Right atrium auricular region (tissue), 2 donors: ENCODE measurements around the gene ATP1B2. TPM values are rescaled to one million over a fixed set of nuclear protein-coding genes. Genes with fewer than 3 reads are reported as not detected.

Experiments
- DNase-seq: peaks from one replicate; pipeline ENCODE4 v3.0.0-alpha.2; 2019; ENCODE audit warnings: low spot score
- H3K27ac ChIP-seq, 2 donors: fragments of 200-600 bp; sonication (generic); 1 replicate in 1 of 2; 2 replicates in 1 of 2; pipeline ENCODE4 v1.5.1; 2016 to 2019
- H3K27me3 ChIP-seq, 2 donors: fragments of 200-600 bp; sonication (generic); one replicate each; pipeline versions ENCODE4 v1.5.1 to v1.6.0; 2017 to 2019
- H3K36me3 ChIP-seq: fragments of 200-600 bp; sonication (generic); one replicate; pipeline ENCODE4 v1.5.1; 2016
- H3K4me1 ChIP-seq, 2 donors: fragments of 200-600 bp; sonication (generic); one replicate each; pipeline versions ENCODE4 v1.5.1 to v1.6.0; 2017 to 2019
- H3K4me3 ChIP-seq, 2 donors: fragments of 200-600 bp; sonication (generic); 1 replicate in 1 of 2; 2 replicates in 1 of 2; pipeline ENCODE4 v1.5.1; 2017 to 2019; ENCODE audit warnings: mild to moderate bottlenecking in 1 of 2, moderate library complexity in 1 of 2
- H3K9me3 ChIP-seq, 2 donors: fragments of 200-600 bp; sonication (generic); one replicate each; pipeline ENCODE4 v1.5.1; 2019
- total RNA-seq, 2 donors: library from RNA; depleted of rRNA; stranded (reverse); fragments of >200 nt; gene quantifications; one replicate each; pipeline ENCODE4 v1.1.0, GENCODE V29; 2016
- TF ChIP-seq, protein P1 (sequence below), 2 donors: fragments of 200-600 bp; sonication (generic); IDR thresholded peaks; one replicate each; pipeline ENCODE4 v1.5.1; 2019; ENCODE audit warnings: antibody characterized with exemption in 2 of 2

The ATP1B2 gene
- total RNA-seq, 2 donors from 2014 or later, result 1.2 to 2.2 TPM

DNA sequence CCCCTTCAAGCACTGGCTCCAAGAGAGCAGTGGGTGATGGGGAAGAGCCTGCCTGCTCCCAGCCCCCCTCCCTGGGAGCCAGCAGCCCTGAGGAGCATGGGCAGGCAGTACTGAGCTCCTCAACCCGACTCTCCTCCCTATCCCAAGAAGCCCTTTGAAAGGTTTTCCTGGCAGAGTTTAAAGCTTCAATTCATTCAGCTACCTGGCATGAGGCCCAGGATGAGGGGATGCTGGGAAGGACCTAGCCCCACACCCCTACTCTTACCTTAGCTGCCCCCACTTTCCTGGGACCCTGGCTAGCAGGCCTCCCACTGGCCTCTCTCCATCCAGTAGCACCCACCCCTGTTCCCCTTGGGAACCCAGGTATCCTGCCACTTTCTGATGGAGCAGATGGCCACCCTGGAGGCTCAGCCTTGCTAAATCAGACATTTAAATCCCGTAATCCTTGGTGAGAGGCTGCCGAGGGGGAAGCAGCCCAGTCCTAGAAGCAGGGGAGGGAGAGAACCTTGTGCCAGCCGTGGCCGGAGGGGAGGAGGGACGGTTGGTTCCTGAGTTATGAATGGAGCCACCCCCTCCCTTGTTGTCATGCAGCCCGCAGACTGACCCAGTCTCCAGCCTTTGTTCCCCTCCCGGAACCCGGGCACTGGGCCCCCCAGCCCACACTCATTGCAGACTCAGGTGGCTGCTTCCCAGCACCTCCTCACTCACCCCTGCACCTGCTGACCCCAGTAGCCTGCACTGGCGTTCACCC lies 17.1 kb downstream of the ATP1B2 start:
- Histone ChIP-seq H3K36me3 (peaks cover 34% of the 10 kb centered on the region), H3K9me3 (no peaks in the 10 kb centered on the region), H3K27ac (no peak overlapping the region), H3K4me3 (no peak overlapping the region), H3K27me3 (no peaks in the 10 kb centered on the region), H3K4me1 (no peaks in the 10 kb centered on the region)
- no peak for DNase-seq
- TF ChIP-seq, protein P1, sequence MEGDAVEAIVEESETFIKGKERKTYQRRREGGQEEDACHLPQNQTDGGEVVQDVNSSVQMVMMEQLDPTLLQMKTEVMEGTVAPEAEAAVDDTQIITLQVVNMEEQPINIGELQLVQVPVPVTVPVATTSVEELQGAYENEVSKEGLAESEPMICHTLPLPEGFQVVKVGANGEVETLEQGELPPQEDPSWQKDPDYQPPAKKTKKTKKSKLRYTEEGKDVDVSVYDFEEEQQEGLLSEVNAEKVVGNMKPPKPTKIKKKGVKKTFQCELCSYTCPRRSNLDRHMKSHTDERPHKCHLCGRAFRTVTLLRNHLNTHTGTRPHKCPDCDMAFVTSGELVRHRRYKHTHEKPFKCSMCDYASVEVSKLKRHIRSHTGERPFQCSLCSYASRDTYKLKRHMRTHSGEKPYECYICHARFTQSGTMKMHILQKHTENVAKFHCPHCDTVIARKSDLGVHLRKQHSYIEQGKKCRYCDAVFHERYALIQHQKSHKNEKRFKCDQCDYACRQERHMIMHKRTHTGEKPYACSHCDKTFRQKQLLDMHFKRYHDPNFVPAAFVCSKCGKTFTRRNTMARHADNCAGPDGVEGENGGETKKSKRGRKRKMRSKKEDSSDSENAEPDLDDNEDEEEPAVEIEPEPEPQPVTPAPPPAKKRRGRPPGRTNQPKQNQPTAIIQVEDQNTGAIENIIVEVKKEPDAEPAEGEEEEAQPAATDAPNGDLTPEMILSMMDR (IDR thresholded peaks at IDR 0.05), result no peak

DNA sequence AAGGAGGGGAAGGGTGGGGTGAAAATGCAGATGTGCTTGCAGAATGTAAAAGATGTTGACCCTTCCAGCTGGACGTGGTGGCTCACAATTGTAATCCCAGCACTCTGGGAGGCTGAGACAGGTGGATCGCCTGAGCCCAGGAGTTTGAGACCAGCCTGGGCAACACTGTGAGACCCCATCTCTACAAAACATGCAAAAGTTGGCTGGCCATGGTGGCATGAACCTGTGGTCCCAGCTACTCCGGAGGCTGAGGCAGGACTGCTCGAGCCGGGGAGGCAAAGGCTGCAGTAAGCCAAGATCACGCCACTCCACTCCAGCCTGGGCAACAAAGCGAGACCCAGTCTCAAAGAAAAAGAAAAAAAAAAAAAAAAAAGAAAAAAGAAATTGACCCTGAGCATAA lies 17.8 kb downstream of the ATP1B2 start:
- Histone ChIP-seq H3K27ac (no peak overlapping the region), H3K4me1 (no peaks in the 10 kb centered on the region), H3K36me3 (peaks cover 40% of the 10 kb centered on the region), H3K9me3 (peaks cover 0 to 5% of the 10 kb centered on the region in 2 donors), H3K4me3 (no peak overlapping the region), H3K27me3 (no peaks in the 10 kb centered on the region)
- no peak for DNase-seq
- TF ChIP-seq, protein P1 (IDR thresholded peaks at IDR 0.05), result no peak

DNA sequence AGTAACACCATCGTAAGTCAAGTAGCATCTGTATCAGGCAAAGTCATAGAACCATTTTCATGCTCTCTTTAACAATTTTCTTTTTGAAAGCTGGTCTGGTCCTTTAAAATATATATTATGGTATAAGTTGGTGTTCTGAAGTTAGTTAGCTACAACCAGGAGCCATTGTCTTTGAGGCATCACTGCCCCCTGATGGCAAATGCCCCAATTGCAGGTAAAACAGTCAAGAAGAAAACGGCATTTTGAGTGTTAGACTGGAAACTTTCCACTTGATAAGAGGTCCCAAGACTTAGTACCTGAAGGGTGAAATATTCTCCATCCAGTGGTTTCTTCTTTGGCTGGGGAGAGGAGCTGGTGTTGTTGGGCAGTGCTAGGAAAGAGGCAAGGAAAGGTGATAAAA lies 22.5 kb downstream of the ATP1B2 start:
- TF ChIP-seq, protein P1 (IDR thresholded peaks at IDR 0.05), result no peak
- H3K9me3 ChIP-seq, result peaks cover 0 to 6% of the 10 kb centered on the region in 2 donors
- H3K36me3 ChIP-seq, result peaks cover 65% of the 10 kb centered on the region
- DNase-seq, result no peak
- no peak overlapping the region for H3K4me3 ChIP-seq
- no peaks in the 10 kb centered on the region for H3K4me1 ChIP-seq
- no peaks in the 10 kb centered on the region for H3K27me3 ChIP-seq
- no peak overlapping the region for H3K27ac ChIP-seq

DNA sequence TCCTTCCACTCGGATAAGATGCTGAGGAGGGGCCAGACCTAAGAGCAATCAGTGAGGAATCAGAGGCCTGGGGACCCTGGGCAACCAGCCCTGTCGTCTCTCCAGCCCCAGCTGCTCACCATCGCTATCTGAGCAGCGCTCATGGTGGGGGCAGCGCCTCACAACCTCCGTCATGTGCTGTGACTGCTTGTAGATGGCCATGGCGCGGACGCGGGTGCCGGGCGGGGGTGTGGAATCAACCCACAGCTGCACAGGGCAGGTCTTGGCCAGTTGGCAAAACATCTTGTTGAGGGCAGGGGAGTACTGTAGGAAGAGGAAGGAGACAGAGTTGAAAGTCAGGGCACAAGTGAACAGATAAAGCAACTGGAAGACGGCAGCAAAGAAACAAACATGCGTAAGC lies 24.2 kb downstream of the ATP1B2 start:
- no peak overlapping the region for H3K4me3 ChIP-seq
- TF ChIP-seq, protein P1 (IDR thresholded peaks at IDR 0.05), result no peak
- no peak overlapping the region for H3K27ac ChIP-seq
- peaks cover 57% of the 10 kb centered on the region for H3K36me3 ChIP-seq
- H3K4me1 ChIP-seq, result no peaks in the 10 kb centered on the region
- no peaks in the 10 kb centered on the region for H3K27me3 ChIP-seq
- peaks cover 0 to 6% of the 10 kb centered on the region in 2 donors for H3K9me3 ChIP-seq
- no peak for DNase-seq

DNA sequence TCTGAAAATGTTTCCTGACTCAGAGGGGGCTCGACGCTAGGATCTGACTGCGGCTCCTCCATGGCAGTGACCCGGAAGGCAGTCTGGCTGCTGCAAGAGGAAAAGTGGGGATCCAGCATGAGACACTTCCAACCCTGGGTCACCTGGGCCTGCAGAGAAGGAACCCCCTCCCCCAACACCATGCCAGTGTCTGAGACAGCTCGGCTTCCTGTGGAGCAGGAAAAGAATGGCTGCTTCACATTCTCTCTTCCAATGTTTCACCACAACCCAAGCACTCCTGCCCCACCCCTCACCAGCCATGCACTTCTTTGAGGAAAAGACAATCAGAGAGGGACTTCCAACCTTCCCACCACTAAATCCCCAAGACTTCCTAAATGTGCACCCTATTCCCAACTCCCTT lies 25.8 kb downstream of the ATP1B2 start:
- Histone ChIP-seq H3K27ac (no peak overlapping the region), H3K4me3 (no peak overlapping the region), H3K4me1 (no peaks in the 10 kb centered on the region), H3K27me3 (no peaks in the 10 kb centered on the region), H3K36me3 (peaks cover 42% of the 10 kb centered on the region), H3K9me3 (peaks cover 0 to 6% of the 10 kb centered on the region in 2 donors)
- TF ChIP-seq, protein P1 (IDR thresholded peaks at IDR 0.05), result no peak
- DNase-seq, result no peak
